AG10803 (cell line): ENCODE measurements around the gene LIM2.

Source experiments
- DNase-seq: peaks from one replicate; pipeline ENCODE4 v3.0.0; 2010; ENCODE audit warnings: low read depth
- H3K4me3 ChIP-seq: 2 replicates; pipeline ENCODE4 v1.5.1; 2011; ENCODE audit warnings: mild to moderate bottlenecking, low read length, control low read depth
- CTCF ChIP-seq: conservative IDR thresholded peaks from 2 replicates; pipeline ENCODE4 v1.5.1; 2011; ENCODE audit warnings: mild to moderate bottlenecking, low read length, control low read depth, inconsistent platforms

LIM2 gene

GRCh38 chr19:51394050-51394836, 6.5 kb upstream of the LIM2 start:
- H3K4me3 ChIP-seq = peak overlapping the region; percentile 64
- DNase-seq = peak; percentile 99
- no peak for TF ChIP-seq CTCF

GRCh38 chr19:51392701-51393100, 4.9 kb upstream of the LIM2 start:
- no peak overlapping the region for H3K4me3 ChIP-seq
- DNase-seq = no peak
- no peak for TF ChIP-seq CTCF

GRCh38 chr19:51391073-51391611, 3.4 kb upstream of the LIM2 start:
- DNase-seq = no peak
- no peak for TF ChIP-seq CTCF
- H3K4me3 ChIP-seq = no peak overlapping the region

- no peak for TF ChIP-seq CTCF
- no peak for DNase-seq
- H3K4me3 ChIP-seq = no peak overlapping the region
Measured at GRCh38 chr19:51389143-51389542, 1.4 kb upstream of the LIM2 start.

GRCh38 chr19:51386882-51387520, 773 bp downstream of the LIM2 start:
- DNase-seq = no peak
- no peak overlapping the region for H3K4me3 ChIP-seq
- no peak for TF ChIP-seq CTCF

GRCh38 chr19:51382004-51382403, 5.8 kb downstream of the LIM2 start:
- H3K4me3 ChIP-seq = no peak overlapping the region
- no peak for TF ChIP-seq CTCF
- DNase-seq = no peak

GRCh38 chr19:51380379-51380778, 7.4 kb downstream of the LIM2 start:
- no peak overlapping the region for H3K4me3 ChIP-seq
- no peak for TF ChIP-seq CTCF
- DNase-seq = no peak
